Natural killer cell (primary cell): ENCODE results near the gene PTGIS. TPM values are rescaled to one million over a fixed set of nuclear protein-coding genes. Genes with fewer than 3 reads are reported as not detected.

Experiments used
- ATAC-seq, 3 donors: fragments of 150-1000 bp in 2 of 3; fragments of 200-7000 bp in 1 of 3; cut with Tn5 transposase; 1 replicate in 1 of 3; 2 replicates in 2 of 3; pipeline ENCODE4 v1.10.0; 2021; ENCODE audit warnings: mild to moderate bottlenecking in 2 of 3, moderate library complexity in 2 of 3
- DNase-seq, 2 donors: peaks; one replicate each; pipeline versions ENCODE4 v3.0.0 to v3.0.0-alpha.2; 2013 to 2021; ENCODE audit warnings: mixed read lengths in 1 of 2
- H3K27ac ChIP-seq: one replicate; pipeline ENCODE4 v1.5.1; 2013; ENCODE audit warnings: mild to moderate bottlenecking, low read length
- H3K27me3 ChIP-seq: one replicate; pipeline ENCODE4 v1.6.1; 2013; ENCODE audit warnings: low read length; ENCODE audit not compliant: control insufficient read depth, insufficient read depth
- H3K36me3 ChIP-seq: one replicate; pipeline ENCODE4 v1.6.1; 2013; ENCODE audit warnings: low read length; ENCODE audit not compliant: control insufficient read depth, insufficient read depth
- H3K4me1 ChIP-seq: one replicate; pipeline ENCODE4 v1.6.1; 2013; ENCODE audit warnings: low read length; ENCODE audit not compliant: control insufficient read depth, insufficient read depth
- H3K4me3 ChIP-seq: one replicate; pipeline ENCODE4 v1.5.1; 2013; ENCODE audit warnings: low read length
- H3K9me3 ChIP-seq: one replicate; pipeline ENCODE4 v1.6.1; 2013; ENCODE audit warnings: low read length; ENCODE audit not compliant: control insufficient read depth, insufficient read depth
- H3K27ac Mint-ChIP-seq, 2 donors: one replicate each; pipeline ENCODE4 v1.8.0; 2022; ENCODE audit warnings: mild to moderate bottlenecking in 2 of 2, mixed read lengths in 2 of 2, moderate library complexity in 1 of 2
- H3K27me3 Mint-ChIP-seq, 2 donors: one replicate each; pipeline ENCODE4 v1.8.0; 2022; ENCODE audit warnings: low read depth in 2 of 2, mixed read lengths in 2 of 2
- H3K36me3 Mint-ChIP-seq: one replicate; pipeline ENCODE4 v1.8.0; 2022; ENCODE audit warnings: mixed read lengths
- H3K4me1 Mint-ChIP-seq, 2 donors: one replicate each; pipeline ENCODE4 v1.8.0; 2022; ENCODE audit warnings: mixed read lengths in 2 of 2
- H3K4me3 Mint-ChIP-seq: one replicate; pipeline ENCODE4 v1.8.0; 2022; ENCODE audit warnings: mild to moderate bottlenecking, moderate library complexity, mixed read lengths
- H3K9me3 Mint-ChIP-seq, 2 donors: one replicate each; pipeline ENCODE4 v1.8.0; 2022; ENCODE audit warnings: mixed read lengths in 2 of 2
- WGBS: methylation state at CpG from one replicate; pipeline ENCODE4 v1.1.7; 2013; ENCODE audit warnings: missing lambda C conversion rate; ENCODE audit not compliant: insufficient coverage; 5-methylcytosine and 5-hydroxymethylcytosine counted together
- intact Hi-C: fragments of 100-400 bp; cut with micrococcal nuclease; formaldehyde crosslinking; loops from one replicate; pipeline ENCODE4 v1.14.2; 2022
- total RNA-seq, 4 donors: library from RNA; stranded (reverse); fragments of 120-200 nt in 1 of 4; gene quantifications; one replicate each; pipeline versions ENCODE4 v1.2.3 to v1.2.4, GENCODE V29; 2013 to 2022
- TF ChIP-seq, protein P1 (sequence below): fragments of 200-600 bp; IDR thresholded peaks from one replicate; pipeline ENCODE4 v1.8.0; 2022; ENCODE audit warnings: antibody characterized with exemption

The PTGIS gene
- total RNA-seq, 3 donors from 2014 or later (not counting 1 experiment from before 2014, with no cell fraction given): not detected

DNA sequence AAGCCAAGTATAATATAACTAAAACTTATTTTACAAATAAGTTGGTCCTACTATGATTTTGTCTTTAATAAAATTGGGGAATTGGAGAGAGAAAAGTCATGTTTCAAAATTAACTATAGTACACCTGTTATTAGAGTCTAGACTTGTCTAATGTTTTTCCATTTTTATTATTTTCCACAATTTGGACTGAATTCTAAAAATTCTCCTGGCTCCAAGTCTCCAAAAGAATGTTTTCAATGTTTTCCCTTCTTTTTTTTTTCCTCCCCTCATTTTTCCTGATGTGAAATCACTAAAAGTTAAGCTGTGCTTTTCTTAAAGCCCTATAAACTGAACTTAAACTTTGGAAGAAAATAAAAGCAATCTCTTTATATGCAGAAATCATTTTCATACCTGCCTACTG is 11.3 kb downstream of the PTGIS start:
- TF ChIP-seq, protein P1, sequence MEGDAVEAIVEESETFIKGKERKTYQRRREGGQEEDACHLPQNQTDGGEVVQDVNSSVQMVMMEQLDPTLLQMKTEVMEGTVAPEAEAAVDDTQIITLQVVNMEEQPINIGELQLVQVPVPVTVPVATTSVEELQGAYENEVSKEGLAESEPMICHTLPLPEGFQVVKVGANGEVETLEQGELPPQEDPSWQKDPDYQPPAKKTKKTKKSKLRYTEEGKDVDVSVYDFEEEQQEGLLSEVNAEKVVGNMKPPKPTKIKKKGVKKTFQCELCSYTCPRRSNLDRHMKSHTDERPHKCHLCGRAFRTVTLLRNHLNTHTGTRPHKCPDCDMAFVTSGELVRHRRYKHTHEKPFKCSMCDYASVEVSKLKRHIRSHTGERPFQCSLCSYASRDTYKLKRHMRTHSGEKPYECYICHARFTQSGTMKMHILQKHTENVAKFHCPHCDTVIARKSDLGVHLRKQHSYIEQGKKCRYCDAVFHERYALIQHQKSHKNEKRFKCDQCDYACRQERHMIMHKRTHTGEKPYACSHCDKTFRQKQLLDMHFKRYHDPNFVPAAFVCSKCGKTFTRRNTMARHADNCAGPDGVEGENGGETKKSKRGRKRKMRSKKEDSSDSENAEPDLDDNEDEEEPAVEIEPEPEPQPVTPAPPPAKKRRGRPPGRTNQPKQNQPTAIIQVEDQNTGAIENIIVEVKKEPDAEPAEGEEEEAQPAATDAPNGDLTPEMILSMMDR: no peak

GRCh38 chr20:49549801-49550551 is 18.0 kb downstream of the PTGIS start:
- ATAC-seq (no peak), DNase-seq (no peak)
- Mint-ChIP-seq H3K27me3 (peaks cover 7 to 11% of the 10 kb centered on the region in 2 donors), H3K4me1 (no peaks in the 10 kb centered on the region), H3K4me3 (no peak overlapping the region), H3K9me3 (peaks cover 0 to 3% of the 10 kb centered on the region in 2 donors), H3K36me3 (no peaks in the 10 kb centered on the region), H3K27ac (no peak overlapping the region)
- H3K27ac ChIP-seq: no peak overlapping the region
- intact Hi-C loops: no loop called here
- H3K27me3 ChIP-seq: no peaks in the 10 kb centered on the region
- no peaks in the 10 kb centered on the region for H3K4me1 ChIP-seq
- TF ChIP-seq, protein P1: no peak
- H3K4me3 ChIP-seq: no peak overlapping the region
- 81% methylated on average over 8 of the region's 8 CpGs for WGBS
- peaks cover 10% of the 10 kb centered on the region for H3K9me3 ChIP-seq
- H3K36me3 ChIP-seq: no peaks in the 10 kb centered on the region

More for the DNA sequence above, 11.3 kb downstream of the PTGIS start:
- H3K27ac Mint-ChIP-seq: no peak overlapping the region
- H3K4me1 ChIP-seq: no peaks in the 10 kb centered on the region
- H3K27me3 Mint-ChIP-seq: peaks cover 17 to 45% of the 10 kb centered on the region in 2 donors
- no peaks in the 10 kb centered on the region for H3K9me3 Mint-ChIP-seq
- no peaks in the 10 kb centered on the region for H3K4me1 Mint-ChIP-seq
- no peak overlapping the region for H3K4me3 ChIP-seq
- DNase-seq (no peak), ATAC-seq (no peak)
- intact Hi-C loops: no loop called here
- no peak overlapping the region for H3K4me3 Mint-ChIP-seq
- no peaks in the 10 kb centered on the region for H3K9me3 ChIP-seq
- no peak overlapping the region for H3K27ac ChIP-seq
- no peaks in the 10 kb centered on the region for H3K36me3 Mint-ChIP-seq
- H3K36me3 ChIP-seq: no peaks in the 10 kb centered on the region
- no peaks in the 10 kb centered on the region for H3K27me3 ChIP-seq

DNA sequence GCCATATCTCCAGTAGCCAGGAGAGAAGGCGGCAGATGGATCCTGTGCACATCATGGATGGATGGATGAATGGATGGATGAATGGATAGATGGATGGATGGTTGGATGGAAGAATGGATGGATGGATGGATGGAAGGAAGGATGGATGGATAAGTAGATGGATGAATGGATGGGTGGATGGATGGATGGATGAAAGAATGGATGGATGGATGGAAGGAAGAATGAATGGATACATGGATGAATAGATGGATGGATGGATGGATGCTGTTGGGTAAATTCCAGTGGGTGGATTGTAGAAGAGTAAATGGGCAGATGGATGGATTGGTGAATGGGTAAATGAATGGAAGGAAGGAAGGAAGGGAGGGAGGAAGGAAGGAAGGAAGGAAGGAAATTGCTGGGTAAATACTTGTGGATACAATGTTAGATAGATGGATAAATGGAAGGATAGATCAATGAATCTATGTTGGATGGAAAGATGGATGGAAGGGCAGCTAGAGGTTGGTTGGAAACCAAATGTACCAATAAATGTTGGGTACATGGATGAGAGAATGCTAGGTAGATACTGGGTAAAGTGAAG is 19.5 kb downstream of the PTGIS start:
- Histone ChIP-seq H3K36me3 (no peaks in the 10 kb centered on the region), H3K4me1 (no peaks in the 10 kb centered on the region), H3K4me3 (no peak overlapping the region), H3K27ac (no peak overlapping the region), H3K9me3 (peaks cover 12% of the 10 kb centered on the region), H3K27me3 (no peaks in the 10 kb centered on the region)
- no peaks in the 10 kb centered on the region for H3K36me3 Mint-ChIP-seq
- intact Hi-C loops: no loop called here
- no peak overlapping the region for H3K27ac Mint-ChIP-seq
- WGBS: 96% methylated on average over 1 of the region's 1 CpG
- H3K4me1 Mint-ChIP-seq: no peaks in the 10 kb centered on the region
- H3K27me3 Mint-ChIP-seq: peaks cover 7 to 8% of the 10 kb centered on the region in 2 donors
- no peak for DNase-seq
- no peak for ATAC-seq
- TF ChIP-seq, protein P1: no peak
- no peak overlapping the region for H3K4me3 Mint-ChIP-seq
- peaks cover 0 to 3% of the 10 kb centered on the region in 2 donors for H3K9me3 Mint-ChIP-seq
